ENCODE measurements around the gene IFNA6. TPM values are rescaled to one million over a fixed set of nuclear protein-coding genes. Genes with fewer than 3 reads are reported as not detected.
"Not testable (repeated sequence)": the region's sequence is repeated elsewhere in the genome, so short reads cannot be mapped to it uniquely, and the experiment has no call there.

The IFNA6 gene
- total and polyA plus RNA-seq, 10 of the 15 experiments (the other 5 are each of a cell fraction or from before 2014, with no cell fraction given): 0.04 TPM; not detected in 9

DNA sequence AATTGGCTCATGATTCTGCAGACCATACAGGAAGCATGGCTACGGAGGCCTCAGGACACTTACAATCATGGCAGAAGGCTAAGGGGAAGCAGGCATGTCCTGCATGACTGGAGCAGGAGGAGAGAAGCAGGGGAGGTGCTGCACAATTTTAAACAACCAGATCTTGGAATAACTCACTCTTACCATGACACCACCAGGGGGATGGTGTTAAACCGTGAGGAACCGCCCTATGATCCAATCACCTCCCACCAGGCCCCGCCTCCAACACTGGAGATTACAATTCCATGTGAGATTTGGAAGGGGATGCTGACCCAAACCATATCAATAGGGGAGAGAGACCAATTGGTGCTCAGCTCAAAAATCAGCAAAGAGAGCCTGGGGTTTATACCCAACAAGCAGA, 20.8 kb upstream of the IFNA6 start:
- H3K27ac ChIP-seq (ENCODE audit: control insufficient read depth, insufficient read depth); in situ Hi-C loops (cut with MboI); H3K36me3 ChIP-seq (ENCODE audit: control insufficient read depth in 2 of 2, insufficient read depth in 2 of 2, low read length in 1 of 2); ATAC-seq; BruUV-seq (replicated peaks); H2AFZ ChIP-seq (ENCODE audit: control insufficient read depth, low read depth, low read length); intact Hi-C loops (cut with micrococcal nuclease; ENCODE audit: unreplicated experiment); H3K4me3 ChIP-seq; H3K27me3 ChIP-seq (replicated peaks in 1 of 2; ENCODE audit: control insufficient read depth in 2 of 2, insufficient read depth in 2 of 2, low read length in 1 of 2); H3K9me3 ChIP-seq (replicated peaks; ENCODE audit: control insufficient read depth, insufficient read depth, low read length); RAD21 ChIA-PET (ENCODE audit: unreplicated experiment); H3K9ac ChIP-seq (ENCODE audit: control insufficient read depth, insufficient read depth, low read length); CTCF ChIA-PET; FAIRE-seq; H3K4me1 ChIP-seq (ENCODE audit: control insufficient read depth, insufficient read depth, low read length); DNase-seq (ENCODE audit: low read depth, low spot score); H4K20me1 ChIP-seq (ENCODE audit: control insufficient read depth, insufficient read depth); H3K4me2 ChIP-seq (ENCODE audit: control insufficient read depth, insufficient read depth); H3K79me2 ChIP-seq (ENCODE audit: control insufficient read depth, insufficient read depth, low read length): not testable (repeated sequence)
- ChIA-PET SMC1A (ENCODE audit: uncharacterized antibody, unreplicated experiment) (interaction anchor here (1.2 kb wide), 1 partner anchor 10 kb away, joined by 3 read pairs; no protein-coding TSS in a partner anchor), POLR2A (interaction anchor here (1.2 kb wide), 1 partner anchor 9 kb away, joined by 3 read pairs; no protein-coding TSS in a partner anchor)
- 27% methylated on average over 4 of the region's 4 CpGs for WGBS (ENCODE audit: insufficient coverage, insufficient replicate concordance, low lambda C conversion rate, missing lambda C conversion rate)

DNA sequence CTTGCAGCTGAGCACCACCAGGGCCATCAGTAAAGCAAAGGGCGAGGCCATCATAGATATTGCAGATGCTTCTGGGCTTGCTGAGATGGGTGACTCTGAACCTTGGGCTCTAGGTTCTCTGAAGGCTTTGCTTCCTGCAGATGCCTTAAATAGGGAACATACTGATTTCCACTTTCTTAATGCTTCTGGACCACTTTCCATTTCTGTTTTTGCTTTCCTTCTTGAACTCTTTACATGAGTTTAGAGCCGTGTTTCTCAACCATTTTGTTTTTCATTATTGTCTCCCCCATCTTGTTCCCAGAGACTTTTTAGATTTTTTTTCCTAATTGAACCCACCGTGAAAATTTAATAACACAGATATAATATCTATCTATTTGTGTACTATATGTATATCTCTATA, 17.3 kb upstream of the IFNA6 start, which contains the start of gene IFNA13:
IFNA13 (minus strand) TSS at position 101 of the 400 bp plus-strand sequence; CDS start at position 54, 47 bp downstream.
- no peak within 1 kb of the TSS for H2AFZ ChIP-seq (ENCODE audit: control insufficient read depth, low read depth, low read length)
- FAIRE-seq (no peak), DNase-seq (ENCODE audit: low read depth, low spot score) (no peak), ATAC-seq (no peak)
- ChIA-PET CTCF (interaction anchor here (1.0 to 1.6 kb wide), 3 partner anchors 11 to 30 kb away, joined by 3 to 7 read pairs (median 6); no protein-coding TSS in a partner anchor), RAD21 (ENCODE audit: unreplicated experiment) (no interaction called here), SMC1A (ENCODE audit: uncharacterized antibody, unreplicated experiment) (interaction anchor here (1.2 to 3.0 kb wide), 2 partner anchors 11 to 28 kb away, joined by 3 to 20 read pairs; no protein-coding TSS in a partner anchor), POLR2A (no interaction called here)
- no peaks in the 10 kb centered on the region for H4K20me1 ChIP-seq (ENCODE audit: control insufficient read depth, insufficient read depth)
- H3K4me1 ChIP-seq (ENCODE audit: control insufficient read depth, insufficient read depth, low read length): no peaks in the 10 kb centered on the region
- BruUV-seq (replicated peaks): no TSS peak
- H3K4me3 ChIP-seq: no peak within 1 kb of the TSS
- H3K9me3 ChIP-seq (replicated peaks; ENCODE audit: control insufficient read depth, insufficient read depth, low read length): no peaks in the 10 kb centered on the region
- WGBS (ENCODE audit: insufficient coverage, insufficient replicate concordance, low lambda C conversion rate, missing lambda C conversion rate): 40% methylated on average over 3 of the region's 3 CpGs
- in situ Hi-C loops (cut with MboI): no loop called here
- H3K9ac ChIP-seq (ENCODE audit: control insufficient read depth, insufficient read depth, low read length): no peak within 1 kb of the TSS
- no peak within 1 kb of the TSS for H3K27ac ChIP-seq (ENCODE audit: control insufficient read depth, insufficient read depth)
- no peak within 1 kb of the TSS for H3K4me2 ChIP-seq (ENCODE audit: control insufficient read depth, insufficient read depth)
- H3K79me2 ChIP-seq (ENCODE audit: control insufficient read depth, insufficient read depth, low read length): no peaks in the 10 kb centered on the region
- H3K36me3 ChIP-seq (ENCODE audit: control insufficient read depth in 2 of 2, insufficient read depth in 2 of 2, low read length in 1 of 2): no peaks in the 10 kb centered on the region
- intact Hi-C loops (cut with micrococcal nuclease; ENCODE audit: unreplicated experiment): no loop called here
- H3K27me3 ChIP-seq (replicated peaks in 1 of 2; ENCODE audit: control insufficient read depth in 2 of 2, insufficient read depth in 2 of 2, low read length in 1 of 2): no peaks in the 10 kb centered on the region
- no peak for TF ChIP-seq EED (IDR thresholded peaks at IDR 0.05; ENCODE audit: low read depth)
- TF ChIP-seq, protein P1, sequence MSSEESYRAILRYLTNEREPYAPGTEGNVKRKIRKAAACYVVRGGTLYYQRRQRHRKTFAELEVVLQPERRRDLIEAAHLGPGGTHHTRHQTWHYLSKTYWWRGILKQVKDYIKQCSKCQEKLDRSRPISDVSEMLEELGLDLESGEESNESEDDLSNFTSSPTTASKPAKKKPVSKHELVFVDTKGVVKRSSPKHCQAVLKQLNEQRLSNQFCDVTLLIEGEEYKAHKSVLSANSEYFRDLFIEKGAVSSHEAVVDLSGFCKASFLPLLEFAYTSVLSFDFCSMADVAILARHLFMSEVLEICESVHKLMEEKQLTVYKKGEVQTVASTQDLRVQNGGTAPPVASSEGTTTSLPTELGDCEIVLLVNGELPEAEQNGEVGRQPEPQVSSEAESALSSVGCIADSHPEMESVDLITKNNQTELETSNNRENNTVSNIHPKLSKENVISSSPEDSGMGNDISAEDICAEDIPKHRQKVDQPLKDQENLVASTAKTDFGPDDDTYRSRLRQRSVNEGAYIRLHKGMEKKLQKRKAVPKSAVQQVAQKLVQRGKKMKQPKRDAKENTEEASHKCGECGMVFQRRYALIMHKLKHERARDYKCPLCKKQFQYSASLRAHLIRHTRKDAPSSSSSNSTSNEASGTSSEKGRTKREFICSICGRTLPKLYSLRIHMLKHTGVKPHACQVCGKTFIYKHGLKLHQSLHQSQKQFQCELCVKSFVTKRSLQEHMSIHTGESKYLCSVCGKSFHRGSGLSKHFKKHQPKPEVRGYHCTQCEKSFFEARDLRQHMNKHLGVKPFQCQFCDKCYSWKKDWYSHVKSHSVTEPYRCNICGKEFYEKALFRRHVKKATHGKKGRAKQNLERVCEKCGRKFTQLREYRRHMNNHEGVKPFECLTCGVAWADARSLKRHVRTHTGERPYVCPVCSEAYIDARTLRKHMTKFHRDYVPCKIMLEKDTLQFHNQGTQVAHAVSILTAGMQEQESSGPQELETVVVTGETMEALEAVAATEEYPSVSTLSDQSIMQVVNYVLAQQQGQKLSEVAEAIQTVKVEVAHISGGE (CRISPR knock-in tag; IDR thresholded peaks at IDR 0.05): no peak
- TF ChIP-seq RAD21 (IDR thresholded peaks at IDR 0.05; ENCODE audit: insufficient read depth, low read depth, low read length): no peak
- TF ChIP-seq, protein P2, sequence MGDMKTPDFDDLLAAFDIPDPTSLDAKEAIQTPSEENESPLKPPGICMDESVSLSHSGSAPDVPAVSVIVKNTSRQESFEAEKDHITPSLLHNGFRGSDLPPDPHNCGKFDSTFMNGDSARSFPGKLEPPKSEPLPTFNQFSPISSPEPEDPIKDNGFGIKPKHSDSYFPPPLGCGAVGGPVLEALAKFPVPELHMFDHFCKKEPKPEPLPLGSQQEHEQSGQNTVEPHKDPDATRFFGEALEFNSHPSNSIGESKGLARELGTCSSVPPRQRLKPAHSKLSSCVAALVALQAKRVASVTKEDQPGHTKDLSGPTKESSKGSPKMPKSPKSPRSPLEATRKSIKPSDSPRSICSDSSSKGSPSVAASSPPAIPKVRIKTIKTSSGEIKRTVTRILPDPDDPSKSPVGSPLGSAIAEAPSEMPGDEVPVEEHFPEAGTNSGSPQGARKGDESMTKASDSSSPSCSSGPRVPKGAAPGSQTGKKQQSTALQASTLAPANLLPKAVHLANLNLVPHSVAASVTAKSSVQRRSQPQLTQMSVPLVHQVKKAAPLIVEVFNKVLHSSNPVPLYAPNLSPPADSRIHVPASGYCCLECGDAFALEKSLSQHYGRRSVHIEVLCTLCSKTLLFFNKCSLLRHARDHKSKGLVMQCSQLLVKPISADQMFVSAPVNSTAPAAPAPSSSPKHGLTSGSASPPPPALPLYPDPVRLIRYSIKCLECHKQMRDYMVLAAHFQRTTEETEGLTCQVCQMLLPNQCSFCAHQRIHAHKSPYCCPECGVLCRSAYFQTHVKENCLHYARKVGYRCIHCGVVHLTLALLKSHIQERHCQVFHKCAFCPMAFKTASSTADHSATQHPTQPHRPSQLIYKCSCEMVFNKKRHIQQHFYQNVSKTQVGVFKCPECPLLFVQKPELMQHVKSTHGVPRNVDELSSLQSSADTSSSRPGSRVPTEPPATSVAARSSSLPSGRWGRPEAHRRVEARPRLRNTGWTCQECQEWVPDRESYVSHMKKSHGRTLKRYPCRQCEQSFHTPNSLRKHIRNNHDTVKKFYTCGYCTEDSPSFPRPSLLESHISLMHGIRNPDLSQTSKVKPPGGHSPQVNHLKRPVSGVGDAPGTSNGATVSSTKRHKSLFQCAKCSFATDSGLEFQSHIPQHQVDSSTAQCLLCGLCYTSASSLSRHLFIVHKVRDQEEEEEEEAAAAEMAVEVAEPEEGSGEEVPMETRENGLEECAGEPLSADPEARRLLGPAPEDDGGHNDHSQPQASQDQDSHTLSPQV (IDR thresholded peaks at IDR 0.05): no peak
- no peak for TF ChIP-seq EP300 (IDR thresholded peaks at IDR 0.05; ENCODE audit: borderline replicate concordance in 1 of 2, control insufficient read depth in 1 of 2, low read depth in 2 of 2, low read length in 2 of 2)
- TF ChIP-seq, protein P3, sequence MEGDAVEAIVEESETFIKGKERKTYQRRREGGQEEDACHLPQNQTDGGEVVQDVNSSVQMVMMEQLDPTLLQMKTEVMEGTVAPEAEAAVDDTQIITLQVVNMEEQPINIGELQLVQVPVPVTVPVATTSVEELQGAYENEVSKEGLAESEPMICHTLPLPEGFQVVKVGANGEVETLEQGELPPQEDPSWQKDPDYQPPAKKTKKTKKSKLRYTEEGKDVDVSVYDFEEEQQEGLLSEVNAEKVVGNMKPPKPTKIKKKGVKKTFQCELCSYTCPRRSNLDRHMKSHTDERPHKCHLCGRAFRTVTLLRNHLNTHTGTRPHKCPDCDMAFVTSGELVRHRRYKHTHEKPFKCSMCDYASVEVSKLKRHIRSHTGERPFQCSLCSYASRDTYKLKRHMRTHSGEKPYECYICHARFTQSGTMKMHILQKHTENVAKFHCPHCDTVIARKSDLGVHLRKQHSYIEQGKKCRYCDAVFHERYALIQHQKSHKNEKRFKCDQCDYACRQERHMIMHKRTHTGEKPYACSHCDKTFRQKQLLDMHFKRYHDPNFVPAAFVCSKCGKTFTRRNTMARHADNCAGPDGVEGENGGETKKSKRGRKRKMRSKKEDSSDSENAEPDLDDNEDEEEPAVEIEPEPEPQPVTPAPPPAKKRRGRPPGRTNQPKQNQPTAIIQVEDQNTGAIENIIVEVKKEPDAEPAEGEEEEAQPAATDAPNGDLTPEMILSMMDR (IDR thresholded peaks at IDR 0.05 in 2 of 3, conservative IDR thresholded peaks at IDR 0.05 in 1 of 3; ENCODE audit: control insufficient read depth in 2 of 3, extremely low read depth in 1 of 3, insufficient read depth in 1 of 3, low read depth in 3 of 3, low read length in 3 of 3): no peak
